Calu3 (cell line): ENCODE results near the gene ZNF282. TPM values are rescaled to one million over a fixed set of nuclear protein-coding genes. Genes with fewer than 3 reads are reported as not detected.

Experiments
- BruUV-seq: library from RNA; stranded (reverse); fragments of 400-500 nt; replicated peaks from 2 replicates; lab custom pipeline; 2021; lab: Mats Ljungman, UMichigan
- CTCF ChIA-PET: fragments of 300-600 bp; sonication (Branson Sonifier 250); formaldehyde crosslinking; loops from one replicate; lab custom pipeline; 2022; ENCODE audit warnings: antibody characterized with exemption; lab: Charles Lee
- DNase-seq: peaks from one replicate; pipeline ENCODE4 v3.0.0; 2022
- H3K27ac Mint-ChIP-seq: one replicate; pipeline ENCODE4 v1.8.0; 2022; ENCODE audit warnings: mixed read lengths; ENCODE audit not compliant: unreplicated experiment
- H3K27me3 Mint-ChIP-seq: one replicate; pipeline ENCODE4 v1.8.0; 2022; ENCODE audit warnings: mixed read lengths; ENCODE audit not compliant: unreplicated experiment
- H3K36me3 Mint-ChIP-seq: one replicate; pipeline ENCODE4 v1.8.0; 2022; ENCODE audit warnings: mild to moderate bottlenecking, moderate library complexity, mixed read lengths; ENCODE audit not compliant: insufficient read depth, unreplicated experiment
- H3K4me1 Mint-ChIP-seq: one replicate; pipeline ENCODE4 v1.8.0; 2022; ENCODE audit warnings: mild to moderate bottlenecking, low read depth, mixed read lengths; ENCODE audit not compliant: unreplicated experiment
- H3K4me3 Mint-ChIP-seq: one replicate; pipeline ENCODE4 v1.8.0; 2022; ENCODE audit warnings: mild to moderate bottlenecking, low read depth, moderate library complexity, mixed read lengths; ENCODE audit not compliant: unreplicated experiment
- H3K9me3 Mint-ChIP-seq: one replicate; pipeline ENCODE4 v1.8.0; 2022; ENCODE audit warnings: low read depth, mixed read lengths; ENCODE audit not compliant: unreplicated experiment
- intact Hi-C: fragments of 100-400 bp; cut with micrococcal nuclease; formaldehyde crosslinking; loops from one replicate; pipeline ENCODE4 v1.10.0; 2022; ENCODE audit not compliant: unreplicated experiment
- total RNA-seq: library from RNA; stranded (reverse); gene quantifications from 2 replicates; pipeline ENCODE4 v1.2.3, GENCODE V29; 2022
- TF ChIP-seq, protein P1 (sequence below): fragments of 200-600 bp; IDR thresholded peaks from one replicate; pipeline ENCODE4 v1.8.0; 2022; ENCODE audit warnings: antibody characterized with exemption; ENCODE audit not compliant: unreplicated experiment

ZNF282 gene
- total RNA-seq, 1 experiment from 2014 or later, result 45.2 TPM

DNA sequence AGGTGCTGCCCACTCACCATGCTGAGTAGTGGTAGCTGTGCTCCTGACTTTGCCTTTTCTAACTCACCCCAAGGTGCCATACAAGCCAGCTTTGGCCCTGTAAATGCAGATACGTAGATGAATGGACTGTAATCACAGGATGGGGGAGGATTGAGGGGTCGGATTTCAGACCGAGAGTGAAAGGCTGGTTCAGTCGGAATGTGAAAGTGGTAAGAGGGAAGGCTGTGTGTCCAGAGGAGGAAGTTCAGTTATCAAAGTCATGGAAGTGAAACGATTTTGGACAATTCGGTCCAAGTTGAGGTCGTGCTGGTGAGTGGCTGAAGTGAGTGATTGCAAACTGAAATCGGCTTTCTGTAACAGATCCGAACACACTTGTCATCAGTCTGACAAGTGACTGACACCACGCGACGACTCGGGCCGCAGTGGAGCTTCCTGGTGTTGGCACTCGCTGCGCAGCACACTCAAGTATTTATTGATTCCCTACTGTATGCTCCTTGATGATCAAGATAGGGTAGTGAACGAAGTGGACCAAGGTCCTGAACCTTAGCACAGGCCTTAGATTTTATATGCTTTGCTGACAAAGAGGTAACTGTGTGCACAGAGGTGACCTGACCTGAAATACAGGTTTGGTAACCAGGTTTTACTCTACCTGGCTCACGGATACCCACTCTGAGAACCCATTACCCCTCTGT lies 10.5 kb downstream of the ZNF282 start:
- Mint-ChIP-seq H3K9me3 (no peaks in the 10 kb centered on the region), H3K27ac (peak overlapping the region; percentile 84), H3K4me3 (peak overlapping the region; percentile 66), H3K27me3 (no peaks in the 10 kb centered on the region), H3K36me3 (peaks cover 79% of the 10 kb centered on the region), H3K4me1 (peaks cover 45% of the 10 kb centered on the region)
- no TSS peak for BruUV-seq
- intact Hi-C loops, result loop anchor here (1.0 kb wide), 1 partner anchor 32 kb away; no protein-coding TSS in a partner anchor
- CTCF ChIA-PET, result interaction anchor here (1.3 to 1.5 kb wide), 2 partner anchors 10 to 79 kb away, joined by 3 to 8 read pairs; partner anchors contain the start of gene ZNF282
- TF ChIP-seq, protein P1, sequence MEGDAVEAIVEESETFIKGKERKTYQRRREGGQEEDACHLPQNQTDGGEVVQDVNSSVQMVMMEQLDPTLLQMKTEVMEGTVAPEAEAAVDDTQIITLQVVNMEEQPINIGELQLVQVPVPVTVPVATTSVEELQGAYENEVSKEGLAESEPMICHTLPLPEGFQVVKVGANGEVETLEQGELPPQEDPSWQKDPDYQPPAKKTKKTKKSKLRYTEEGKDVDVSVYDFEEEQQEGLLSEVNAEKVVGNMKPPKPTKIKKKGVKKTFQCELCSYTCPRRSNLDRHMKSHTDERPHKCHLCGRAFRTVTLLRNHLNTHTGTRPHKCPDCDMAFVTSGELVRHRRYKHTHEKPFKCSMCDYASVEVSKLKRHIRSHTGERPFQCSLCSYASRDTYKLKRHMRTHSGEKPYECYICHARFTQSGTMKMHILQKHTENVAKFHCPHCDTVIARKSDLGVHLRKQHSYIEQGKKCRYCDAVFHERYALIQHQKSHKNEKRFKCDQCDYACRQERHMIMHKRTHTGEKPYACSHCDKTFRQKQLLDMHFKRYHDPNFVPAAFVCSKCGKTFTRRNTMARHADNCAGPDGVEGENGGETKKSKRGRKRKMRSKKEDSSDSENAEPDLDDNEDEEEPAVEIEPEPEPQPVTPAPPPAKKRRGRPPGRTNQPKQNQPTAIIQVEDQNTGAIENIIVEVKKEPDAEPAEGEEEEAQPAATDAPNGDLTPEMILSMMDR, result no peak
- peak; percentile 71 for DNase-seq

- CTCF ChIA-PET, result interaction anchor here (1.0 kb wide), 1 partner anchor 26 kb away, joined by 3 read pairs; no protein-coding TSS in a partner anchor
- TF ChIP-seq, protein P1, result no peak
- Mint-ChIP-seq H3K4me1 (peaks cover 37% of the 10 kb centered on the region), H3K36me3 (peaks cover 71% of the 10 kb centered on the region), H3K27me3 (no peaks in the 10 kb centered on the region), H3K27ac (no peak overlapping the region), H3K9me3 (no peaks in the 10 kb centered on the region), H3K4me3 (no peak overlapping the region)
- intact Hi-C loops, result no loop called here
- BruUV-seq, result no TSS peak
- DNase-seq, result no peak
Measured at GRCh38 chr7:149207324-149208035, 12.1 kb downstream of the ZNF282 start.

DNA sequence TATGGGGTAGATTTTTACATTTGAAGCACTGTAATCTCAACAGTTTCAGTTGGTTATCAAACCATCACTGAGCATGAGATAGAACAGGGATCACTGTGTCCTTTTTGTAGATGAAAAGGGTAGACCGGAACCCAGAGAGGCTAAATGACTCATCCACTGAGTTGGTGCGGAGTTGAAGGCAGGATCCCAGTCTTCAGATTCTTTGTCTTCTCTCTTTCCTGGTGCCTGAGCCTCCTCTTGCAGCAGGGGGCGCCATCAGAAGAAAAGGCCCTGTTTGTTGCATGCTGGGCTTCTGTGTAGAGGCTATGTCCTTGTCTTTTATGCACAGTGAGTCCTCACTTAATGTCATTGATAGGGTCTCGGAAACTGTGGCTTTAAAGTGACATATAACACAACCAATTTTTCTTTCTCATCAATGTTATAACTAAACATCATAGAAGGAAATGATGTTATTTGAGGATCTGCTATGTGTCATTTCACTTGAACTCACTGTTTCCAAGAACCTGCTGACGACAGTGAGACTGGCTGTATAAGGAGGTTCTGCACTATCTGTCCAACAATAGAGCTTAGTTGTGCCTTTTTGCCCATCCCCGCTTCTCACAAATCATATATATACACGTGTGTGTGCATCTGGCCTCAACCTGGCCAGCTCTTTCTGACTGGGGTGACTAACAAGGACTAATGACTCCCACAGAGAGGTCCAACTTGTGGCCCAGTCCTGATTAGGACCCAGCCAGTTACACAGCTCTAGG lies 14.3 kb downstream of the ZNF282 start:
- H3K9me3 Mint-ChIP-seq, result no peaks in the 10 kb centered on the region
- TF ChIP-seq, protein P1, result peak; percentile 65
- intact Hi-C loops, result no loop called here
- peaks cover 24% of the 10 kb centered on the region for H3K4me1 Mint-ChIP-seq
- no peaks in the 10 kb centered on the region for H3K27me3 Mint-ChIP-seq
- DNase-seq, result peak; percentile 70
- CTCF ChIA-PET, result no interaction called here
- no TSS peak for BruUV-seq
- H3K27ac Mint-ChIP-seq, result no peak overlapping the region
- H3K4me3 Mint-ChIP-seq, result no peak overlapping the region
- H3K36me3 Mint-ChIP-seq, result peaks cover 68% of the 10 kb centered on the region

- DNase-seq, result no peak
- Mint-ChIP-seq H3K9me3 (no peaks in the 10 kb centered on the region), H3K4me1 (peaks cover 17% of the 10 kb centered on the region), H3K4me3 (no peak overlapping the region), H3K36me3 (peaks cover 72% of the 10 kb centered on the region), H3K27me3 (no peaks in the 10 kb centered on the region), H3K27ac (no peak overlapping the region)
- TF ChIP-seq, protein P1, result no peak
- BruUV-seq, result no TSS peak
- intact Hi-C loops, result no loop called here
- CTCF ChIA-PET, result no interaction called here
Measured at GRCh38 chr7:149210551-149210950, 15.2 kb downstream of the ZNF282 start.
